GM12874 (cell line): ENCODE data around the gene SRP9.

ENCODE experiments used
- CTCF ChIP-seq: IDR thresholded peaks from 2 replicates; pipeline ENCODE4 v1.5.1; 2011; ENCODE audit warnings: low read depth, mild to moderate bottlenecking, control low read depth, low read length, moderate library complexity; ENCODE audit not compliant: insufficient read depth

Gene SRP9

GRCh38 chr1:225777583-225778336 lies at the start of gene SRP9:
Gene SRP9, plus strand, starts transcription at chr1:225777826. Its CDS starts 115 bp downstream, at chr1:225777941.
- peak; percentile 94 for TF ChIP-seq CTCF

GRCh38 chr1:225731491-225731890 lies 46.1 kb upstream of the SRP9 start:
- no peak for TF ChIP-seq CTCF

- TF ChIP-seq CTCF = no peak
These were observed 44.4 kb upstream of the SRP9 start for GRCh38 chr1:225733254-225733653.

- no peak for TF ChIP-seq CTCF
These were observed 42.1 kb upstream of the SRP9 start for GRCh38 chr1:225735252-225736149.

GRCh38 chr1:225736437-225737098 lies 41.1 kb upstream of the SRP9 start:
- no peak for TF ChIP-seq CTCF

GRCh38 chr1:225737161-225737560 lies 40.5 kb upstream of the SRP9 start:
- TF ChIP-seq CTCF = no peak

- no peak for TF ChIP-seq CTCF
These were observed 39.8 kb upstream of the SRP9 start for GRCh38 chr1:225737866-225738265.
